RPMI7951 (cell line): ENCODE results near the gene MAML3. TPM values are rescaled to one million over a fixed set of nuclear protein-coding genes. Genes with fewer than 3 reads are reported as not detected.

ENCODE experiments used
- DNase-seq: peaks from one replicate; pipeline ENCODE4 v3.0.0-alpha.2; 2012; ENCODE audit warnings: low read depth
- total RNA-seq: library from RNA; depleted of rRNA; stranded (reverse); fragments of >200 nt; shearing (Covaris generic); gene quantifications from 2 replicates; pipeline ENCODE4 v1.2.3, GENCODE V29; 2014

MAML3 gene
- total RNA-seq, 1 experiment from 2014 or later: 3.2 TPM

GRCh38 chr4:140100771-140101170 is 53.2 kb downstream of the MAML3 start:
- DNase-seq: peak; percentile 39

- peak; percentile 73 for DNase-seq
Measured at GRCh38 chr4:140099983-140100382, 54.0 kb downstream of the MAML3 start.

DNA sequence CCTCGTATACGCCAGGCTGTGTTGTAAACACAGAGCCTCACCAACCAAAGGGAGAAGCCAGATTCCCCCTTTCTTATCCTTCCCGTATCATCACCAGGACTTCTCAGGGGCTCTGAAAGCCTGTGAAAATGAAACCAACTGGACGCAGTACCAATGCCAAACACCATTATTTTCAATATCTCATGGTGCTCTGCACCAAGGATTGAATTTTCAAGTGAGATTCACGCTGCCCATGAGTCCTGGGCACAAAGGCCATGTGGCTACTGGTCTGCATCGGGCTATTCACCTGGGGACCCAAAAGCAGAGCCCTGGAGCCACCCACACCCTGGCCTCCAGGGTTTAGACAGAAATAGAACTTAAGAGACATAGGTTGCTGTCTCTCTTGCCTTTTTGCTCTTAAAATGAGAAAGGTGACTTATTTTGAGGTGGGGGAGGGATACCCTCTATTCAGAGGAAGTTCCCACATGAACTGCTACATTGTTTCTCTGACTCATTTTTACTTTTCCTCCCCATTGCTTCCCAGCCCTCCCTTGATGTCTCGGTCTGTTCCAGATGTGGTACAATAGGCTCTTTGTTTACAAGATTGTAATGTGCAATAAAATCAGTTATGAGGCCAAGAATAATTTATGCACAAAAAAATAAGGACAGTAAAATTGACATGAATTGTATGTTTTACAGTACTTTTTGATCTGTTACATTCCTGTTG is 55.4 kb downstream of the MAML3 start:
- DNase-seq: peak; percentile 83

DNA sequence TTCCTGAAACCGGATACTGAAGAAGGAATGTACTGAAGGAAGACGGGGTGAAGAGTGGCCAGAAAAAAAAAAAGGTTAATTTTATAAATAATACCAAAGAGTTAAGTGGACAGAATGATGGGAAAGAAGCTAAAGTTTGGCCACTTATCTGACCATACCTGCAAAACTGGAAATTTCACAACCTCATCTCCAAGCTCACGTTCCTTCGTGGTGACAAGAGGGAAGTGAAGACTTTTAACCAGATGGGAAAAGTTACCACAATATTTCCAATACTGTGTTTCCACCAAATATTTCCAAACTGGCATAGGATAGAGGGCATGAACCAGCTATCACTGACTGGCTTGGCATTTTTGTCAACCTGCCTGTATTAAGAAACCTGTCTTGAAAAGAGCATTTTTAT is 56.4 kb downstream of the MAML3 start:
- DNase-seq: no peak

DNA sequence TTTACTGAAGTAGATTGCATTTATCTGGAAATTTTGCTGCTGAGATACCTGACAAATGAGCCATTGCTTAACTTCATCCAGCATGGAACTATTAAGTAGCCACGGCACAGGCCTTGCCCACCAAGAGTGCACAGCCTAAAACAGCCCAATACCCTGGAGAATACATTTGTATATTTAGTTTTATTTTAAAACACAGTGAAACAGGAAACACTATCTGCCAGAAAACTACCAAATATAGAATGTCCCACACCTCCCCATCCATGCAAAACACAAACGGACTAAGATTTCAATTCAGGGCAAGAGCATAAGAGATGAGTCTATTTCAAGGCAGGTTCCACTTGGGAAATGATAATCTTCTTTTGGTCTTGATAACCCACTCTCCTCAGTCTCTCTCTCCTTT is 57.1 kb downstream of the MAML3 start:
- DNase-seq: no peak

DNA sequence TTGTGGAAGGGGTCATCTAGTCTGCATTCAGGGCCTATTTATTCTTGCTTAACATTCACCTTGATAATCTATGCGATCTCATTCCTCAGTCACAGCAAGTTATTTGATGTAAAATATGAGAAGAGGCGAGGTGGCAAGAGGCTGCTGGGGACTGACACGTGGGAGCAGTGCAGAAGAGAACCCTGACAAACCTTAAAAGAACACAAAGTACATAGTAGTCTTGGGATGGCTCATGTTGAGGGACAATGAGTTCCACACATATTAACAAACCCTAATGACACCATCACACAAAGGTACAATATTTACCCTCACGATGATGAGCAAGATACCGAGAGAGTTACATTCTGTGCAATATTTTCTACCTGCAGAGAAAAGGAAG is 57.5 kb downstream of the MAML3 start:
- DNase-seq: no peak

- peak; percentile 93 for DNase-seq
Measured at GRCh38 chr4:140095694-140096482, 58.1 kb downstream of the MAML3 start.

DNA sequence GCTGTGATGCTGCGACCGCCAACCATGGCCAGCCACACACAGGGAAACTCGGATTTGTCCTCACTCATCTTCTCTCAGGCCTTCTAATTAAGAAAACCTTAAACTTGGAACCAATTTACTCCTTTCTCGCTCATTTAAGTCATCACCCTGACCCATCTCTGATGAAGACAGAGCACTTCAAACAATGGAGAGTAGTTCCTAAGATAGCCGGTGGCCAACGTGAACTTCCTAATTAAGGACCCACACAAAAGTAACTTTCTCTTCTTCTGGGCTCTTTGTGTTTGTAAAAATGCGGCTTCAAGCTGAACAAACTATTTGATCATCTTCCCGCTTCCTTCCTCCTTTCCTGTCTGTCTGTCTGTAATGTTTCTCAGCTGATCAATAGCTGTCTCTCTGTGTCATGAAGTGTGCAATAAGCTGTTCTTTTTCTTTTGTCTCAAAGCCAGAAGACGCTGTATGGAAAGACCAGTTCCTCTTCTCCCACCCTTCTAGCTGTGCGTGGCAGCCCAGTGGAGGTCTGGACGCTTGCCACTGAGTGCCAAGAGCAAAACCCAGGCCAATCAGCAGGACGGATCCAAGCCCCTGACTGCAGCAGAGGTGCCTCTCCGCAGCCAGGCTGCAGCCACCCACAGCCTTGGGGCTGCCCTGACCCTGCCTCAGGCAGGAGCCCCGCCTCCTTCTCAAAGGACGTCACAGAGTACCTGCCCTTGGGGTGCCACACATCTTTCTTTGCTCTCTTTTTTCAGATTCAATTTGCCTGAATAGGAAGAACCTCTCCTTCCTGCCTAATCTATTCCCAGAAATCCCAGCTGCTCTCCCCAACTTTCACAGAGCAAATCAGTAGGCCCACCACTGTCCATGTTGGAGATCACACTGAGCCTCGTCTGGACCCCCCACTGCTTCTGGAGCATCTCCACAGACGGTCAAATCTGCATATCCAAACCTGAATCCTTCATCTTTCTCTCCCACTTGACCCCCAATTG is 59.3 kb downstream of the MAML3 start:
- peak; percentile 86 for DNase-seq

GRCh38 chr4:140092094-140092851 is 61.7 kb downstream of the MAML3 start:
- DNase-seq: peak; percentile 74

DNA sequence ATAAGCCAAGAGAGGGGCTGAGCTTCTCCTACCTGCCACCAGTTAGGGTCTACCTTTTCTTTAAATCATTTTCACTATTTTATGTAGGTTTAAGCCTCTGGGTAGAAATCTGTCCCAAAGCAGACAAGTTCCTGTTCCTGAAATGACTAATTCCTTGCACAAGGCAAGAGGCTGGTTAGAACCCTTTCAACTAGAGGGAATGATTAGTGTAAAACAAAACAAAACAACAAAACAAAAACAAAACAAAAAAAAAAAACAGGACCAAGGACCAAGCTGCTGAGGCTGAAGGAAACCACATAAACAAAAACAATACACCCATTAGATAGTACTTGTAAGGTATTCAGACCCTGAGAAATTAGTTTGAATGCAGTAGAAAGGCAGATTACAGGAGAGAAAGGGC is 62.7 kb downstream of the MAML3 start:
- DNase-seq: no peak

- DNase-seq: peak; percentile 58
Measured at GRCh38 chr4:140090215-140090731, 63.7 kb downstream of the MAML3 start.

- no peak for DNase-seq
Measured at GRCh38 chr4:140089216-140089615, 64.8 kb downstream of the MAML3 start.

DNA sequence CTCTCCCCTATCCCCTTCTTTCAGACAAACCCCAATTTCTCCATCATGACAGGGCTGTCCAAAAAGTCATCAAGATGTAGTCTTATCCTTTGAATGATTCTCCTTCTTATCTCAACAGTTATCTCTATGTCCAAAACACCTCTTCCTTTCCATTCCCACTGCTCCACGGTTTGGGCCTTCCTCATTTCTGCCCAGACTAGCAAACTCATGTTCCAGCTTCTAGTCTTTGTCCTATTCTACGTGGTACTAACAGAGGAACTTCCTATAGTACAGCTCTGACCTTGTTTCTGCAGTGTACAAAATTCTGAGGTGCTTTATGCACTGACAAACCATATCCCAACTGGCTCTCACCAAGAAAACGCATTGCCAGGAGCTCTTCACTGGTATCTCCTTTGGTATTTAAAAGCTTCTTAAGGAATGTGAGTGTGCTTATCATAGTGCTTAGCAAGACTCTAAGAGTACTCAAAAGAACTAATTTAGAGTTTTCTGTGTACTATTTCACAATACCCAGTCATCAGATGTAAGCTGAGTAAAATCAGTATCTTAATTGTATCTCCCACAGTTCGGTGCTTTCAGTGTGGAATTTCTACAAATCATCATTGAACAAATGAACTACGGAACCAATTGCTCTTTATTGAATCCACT is 65.5 kb downstream of the MAML3 start:
- no peak for DNase-seq

- DNase-seq: no peak
Measured at GRCh38 chr4:140085881-140086280, 68.1 kb downstream of the MAML3 start.

GRCh38 chr4:140085062-140085622 is 68.8 kb downstream of the MAML3 start:
- no peak for DNase-seq

- DNase-seq: no peak
Measured at GRCh38 chr4:140084385-140084784, 69.6 kb downstream of the MAML3 start.

DNA sequence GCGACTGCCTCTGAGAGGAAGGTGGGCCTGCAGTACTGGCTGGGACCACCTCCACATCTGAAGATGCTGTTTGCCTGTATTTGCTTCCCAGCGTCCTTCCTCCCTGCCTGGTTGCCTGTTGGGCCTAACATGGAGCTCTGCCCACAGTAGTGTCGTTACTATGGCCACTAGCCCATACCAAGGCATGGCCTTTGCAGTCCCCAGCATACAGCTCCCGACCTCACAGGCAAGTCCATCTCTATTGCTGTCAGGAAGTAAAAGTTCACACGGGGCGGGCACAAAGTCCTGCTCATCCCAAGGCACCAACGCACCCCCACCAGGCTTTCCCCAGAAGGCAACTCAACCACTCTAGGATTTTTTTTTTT is 71.6 kb downstream of the MAML3 start:
- DNase-seq: peak; percentile 45

DNA sequence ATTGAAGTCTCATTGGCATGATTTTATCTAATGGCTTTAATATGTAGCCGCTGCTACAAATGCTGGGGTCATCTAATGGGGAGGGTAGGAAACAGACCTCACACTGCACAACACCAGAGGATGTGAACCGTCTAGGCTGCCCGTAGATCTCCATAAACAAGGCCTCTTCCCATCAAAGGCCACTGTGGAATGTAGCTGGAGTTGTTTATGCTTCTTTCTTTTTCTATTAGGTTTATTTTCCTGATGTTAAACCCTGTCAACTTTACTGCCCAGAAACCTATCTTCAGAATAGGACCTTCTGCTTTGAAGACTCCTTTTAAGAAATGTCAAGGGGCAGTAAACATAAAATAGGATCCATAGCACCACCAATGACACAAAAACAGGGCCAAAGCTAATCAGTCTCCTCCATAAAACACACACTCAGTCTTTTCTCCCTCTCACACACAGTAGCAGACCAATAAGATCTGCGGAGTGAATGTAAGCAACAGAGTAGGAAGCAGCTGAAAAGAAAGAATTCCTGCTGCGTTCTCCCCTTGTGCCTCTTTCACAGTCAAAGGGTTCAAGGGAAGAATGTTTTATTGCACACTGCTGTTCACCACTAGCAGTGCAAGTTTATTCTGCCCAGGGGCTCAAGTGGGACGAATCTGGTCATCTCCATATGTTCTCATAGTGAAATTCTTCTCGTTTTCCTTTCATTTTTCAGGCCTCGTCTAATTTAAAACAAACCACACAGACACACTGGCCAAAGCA is 72.2 kb downstream of the MAML3 start:
- DNase-seq: peak; percentile 51

DNA sequence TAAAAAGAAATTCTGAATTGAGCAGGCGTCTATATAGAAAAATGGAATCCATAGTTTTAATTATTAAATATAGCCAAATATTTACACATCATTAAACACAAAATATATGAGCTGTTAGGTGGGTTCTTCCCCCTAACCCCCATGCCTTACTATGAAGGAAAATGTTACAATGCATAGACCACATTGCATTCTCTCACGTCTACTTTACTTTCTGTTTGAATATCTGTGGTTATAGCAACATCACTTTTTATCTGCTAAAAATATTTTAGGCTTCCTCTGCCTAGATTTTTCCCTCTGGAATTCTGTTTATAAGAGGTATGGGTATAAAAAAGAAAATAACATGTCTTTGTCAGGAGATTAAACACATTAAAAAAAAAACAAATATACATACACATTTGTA is 73.1 kb downstream of the MAML3 start:
- DNase-seq: no peak

- DNase-seq: peak; percentile 75
Measured at GRCh38 chr4:140078366-140078765, 75.6 kb downstream of the MAML3 start.
